ENCODE measurements around the gene CD44. TPM values are rescaled to one million over a fixed set of nuclear protein-coding genes. Genes with fewer than 3 reads are reported as not detected.

The CD44 gene
- total RNA-seq, 4 donors from 2014 or later = 164 to 302 (median 189) TPM

DNA sequence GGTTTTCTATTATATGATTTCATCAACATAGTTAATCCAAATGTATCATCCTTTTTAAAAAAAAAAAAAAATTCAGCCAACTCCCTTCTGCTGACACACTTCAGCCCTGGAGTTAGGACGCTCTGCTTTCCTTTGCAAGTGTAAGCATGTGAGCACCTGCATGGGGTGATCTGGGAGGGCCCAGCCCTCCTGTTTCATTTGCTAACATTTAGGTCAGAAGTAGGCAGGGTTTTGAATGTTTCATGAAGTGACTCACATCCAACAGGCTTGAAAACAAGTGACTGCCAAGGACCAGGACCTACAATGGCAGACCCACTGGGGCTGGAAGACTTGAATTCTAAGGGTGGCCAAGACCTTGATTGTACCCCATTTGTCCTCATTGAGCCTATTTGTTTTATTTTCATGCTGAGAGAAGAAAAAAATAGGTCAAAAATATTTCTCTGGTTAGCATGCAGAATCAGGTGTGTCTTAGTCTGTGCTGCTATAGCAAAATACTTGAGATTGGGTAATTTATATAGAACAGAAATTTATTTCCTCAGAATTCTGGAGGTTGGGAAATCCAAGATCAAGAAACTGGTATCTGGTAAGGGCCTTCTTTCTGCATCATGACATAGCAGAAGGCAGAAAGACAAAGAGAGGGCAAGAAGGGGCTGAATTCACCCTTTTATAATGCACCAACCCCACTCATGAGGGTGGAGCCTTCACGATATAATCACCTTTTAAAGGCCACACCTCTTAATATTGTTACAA is 137.6 kb downstream of the CD44 start:
- Histone ChIP-seq H3K4me1 (peaks cover 9 to 27% of the 10 kb centered on the region in 2 donors), H3K27me3 (no peaks in the 10 kb centered on the region), H3K36me3 (no peaks in the 10 kb centered on the region), H3K27ac (peak overlapping the region in 1 of 3 donors; percentile 52), H3K4me3 (replicated peaks in 1 of 3) (no peak overlapping the region), H3K9me3 (no peaks in the 10 kb centered on the region)
- 74 to 77% methylated on average over 2 of the region's 2 CpGs for WGBS, 2 donors
- peak; percentile 37 to 40 for DNase-seq
- intact Hi-C loops (cut with DNase I) = no loop called here
- no peak for TF ChIP-seq POLR2A (IDR thresholded peaks at IDR 0.05)
- TF ChIP-seq, protein P1, sequence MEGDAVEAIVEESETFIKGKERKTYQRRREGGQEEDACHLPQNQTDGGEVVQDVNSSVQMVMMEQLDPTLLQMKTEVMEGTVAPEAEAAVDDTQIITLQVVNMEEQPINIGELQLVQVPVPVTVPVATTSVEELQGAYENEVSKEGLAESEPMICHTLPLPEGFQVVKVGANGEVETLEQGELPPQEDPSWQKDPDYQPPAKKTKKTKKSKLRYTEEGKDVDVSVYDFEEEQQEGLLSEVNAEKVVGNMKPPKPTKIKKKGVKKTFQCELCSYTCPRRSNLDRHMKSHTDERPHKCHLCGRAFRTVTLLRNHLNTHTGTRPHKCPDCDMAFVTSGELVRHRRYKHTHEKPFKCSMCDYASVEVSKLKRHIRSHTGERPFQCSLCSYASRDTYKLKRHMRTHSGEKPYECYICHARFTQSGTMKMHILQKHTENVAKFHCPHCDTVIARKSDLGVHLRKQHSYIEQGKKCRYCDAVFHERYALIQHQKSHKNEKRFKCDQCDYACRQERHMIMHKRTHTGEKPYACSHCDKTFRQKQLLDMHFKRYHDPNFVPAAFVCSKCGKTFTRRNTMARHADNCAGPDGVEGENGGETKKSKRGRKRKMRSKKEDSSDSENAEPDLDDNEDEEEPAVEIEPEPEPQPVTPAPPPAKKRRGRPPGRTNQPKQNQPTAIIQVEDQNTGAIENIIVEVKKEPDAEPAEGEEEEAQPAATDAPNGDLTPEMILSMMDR (IDR thresholded peaks at IDR 0.05) = no peak

DNA sequence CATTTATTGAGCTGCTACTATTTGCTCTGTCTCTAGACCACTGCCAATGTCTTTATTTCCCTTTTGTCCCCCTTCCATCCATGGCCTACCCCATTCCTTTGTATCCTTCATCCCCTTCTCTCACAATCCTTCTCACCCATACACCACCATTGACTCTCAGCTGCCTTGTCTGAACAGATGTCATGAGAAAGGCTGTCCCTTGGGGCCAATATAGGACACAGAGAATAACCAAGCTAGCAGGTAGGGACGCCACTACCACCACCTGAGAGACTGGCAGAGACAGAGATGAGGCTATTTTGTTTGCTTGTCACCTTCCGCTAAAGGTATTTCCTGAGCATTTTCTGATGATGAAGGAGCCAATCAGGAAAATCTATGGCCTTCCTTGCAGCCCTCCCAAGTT is 138.9 kb downstream of the CD44 start:
- no peak for DNase-seq
- intact Hi-C loops (cut with DNase I) = no loop called here
- 94 to 98% methylated on average over 2 of the region's 2 CpGs for WGBS, 2 donors
- Histone ChIP-seq H3K9me3 (no peaks in the 10 kb centered on the region), H3K27me3 (no peaks in the 10 kb centered on the region), H3K27ac (no peak overlapping the region), H3K36me3 (no peaks in the 10 kb centered on the region), H3K4me1 (peaks cover 18 to 39% of the 10 kb centered on the region in 2 donors), H3K4me3 (replicated peaks in 1 of 3) (no peak overlapping the region)
- no peak for TF ChIP-seq POLR2A (IDR thresholded peaks at IDR 0.05)
- TF ChIP-seq, protein P1 (IDR thresholded peaks at IDR 0.05) = no peak

DNA sequence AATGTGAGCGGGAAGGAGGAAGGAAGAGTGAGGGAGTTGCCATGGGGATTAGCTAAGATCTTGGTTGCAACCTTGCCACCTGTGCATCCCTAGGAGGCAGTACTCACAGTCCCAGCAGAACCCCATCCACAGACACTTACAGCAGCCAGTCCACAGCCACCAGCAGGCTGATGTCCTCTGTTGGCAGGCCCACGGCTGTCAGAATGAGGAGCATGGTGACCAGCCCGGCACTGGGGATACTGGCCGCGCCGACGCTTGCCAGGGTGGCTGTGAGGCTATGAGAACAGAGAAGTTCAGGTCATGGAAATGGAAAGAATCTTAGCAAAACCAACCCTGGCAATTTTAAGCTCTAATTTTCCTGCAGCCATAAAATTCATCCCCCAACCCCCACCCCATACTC is 141.8 kb downstream of the CD44 start:
- Histone ChIP-seq H3K4me3 (replicated peaks in 1 of 3) (no peak overlapping the region), H3K36me3 (no peaks in the 10 kb centered on the region), H3K4me1 (peaks cover 11 to 27% of the 10 kb centered on the region in 2 donors), H3K27me3 (no peaks in the 10 kb centered on the region), H3K27ac (peak overlapping the region in 2 of 3 donors; percentile 24 to 46), H3K9me3 (no peaks in the 10 kb centered on the region)
- WGBS, 2 donors = 92 to 97% methylated on average over 7 of the region's 7 CpGs
- intact Hi-C loops (cut with DNase I) = no loop called here
- TF ChIP-seq, protein P1 (IDR thresholded peaks at IDR 0.05) = no peak
- TF ChIP-seq POLR2A (IDR thresholded peaks at IDR 0.05) = no peak
- no peak for DNase-seq

- Histone ChIP-seq H3K36me3 (no peaks in the 10 kb centered on the region), H3K27me3 (no peaks in the 10 kb centered on the region), H3K27ac (peak overlapping the region in 2 of 3 donors; percentile 37 to 63), H3K9me3 (no peaks in the 10 kb centered on the region), H3K4me1 (peaks cover 11 to 22% of the 10 kb centered on the region in 2 donors), H3K4me3 (replicated peaks in 1 of 3) (no peak overlapping the region)
- no peak for DNase-seq
- intact Hi-C loops (cut with DNase I) = no loop called here
- TF ChIP-seq, protein P1 (IDR thresholded peaks at IDR 0.05) = no peak
- TF ChIP-seq POLR2A (IDR thresholded peaks at IDR 0.05) = no peak
- 83 to 85% methylated on average over 5 of the region's 5 CpGs for WGBS, 2 donors
Measured at GRCh38 chr11:35281169-35281688, 142.3 kb downstream of the CD44 start.

Other genes starting within 250 kb of the CD44 start
- gene APIP, start 222.8 kb upstream of the CD44 start, total RNA-seq = 10 to 100 TPM; 35.6 to 54.3 (median 39.0) TPM
- gene PDHX, start 222.6 kb upstream of the CD44 start, total RNA-seq = 10 to 100 TPM; 30.8 to 35.2 (median 31.2) TPM

Data from thyroid gland (tissue), 4 donors.